GM18867 (cell line): ENCODE data around the gene ARPC2.

Experiments used
- ATAC-seq: cut with Tn5 transposase; IDR thresholded peaks from one replicate; pipeline ENCODE4 v1.9.1; 2021; ENCODE audit warnings: mild to moderate bottlenecking, moderate library complexity; ENCODE audit not compliant: unreplicated experiment

ARPC2 gene

DNA sequence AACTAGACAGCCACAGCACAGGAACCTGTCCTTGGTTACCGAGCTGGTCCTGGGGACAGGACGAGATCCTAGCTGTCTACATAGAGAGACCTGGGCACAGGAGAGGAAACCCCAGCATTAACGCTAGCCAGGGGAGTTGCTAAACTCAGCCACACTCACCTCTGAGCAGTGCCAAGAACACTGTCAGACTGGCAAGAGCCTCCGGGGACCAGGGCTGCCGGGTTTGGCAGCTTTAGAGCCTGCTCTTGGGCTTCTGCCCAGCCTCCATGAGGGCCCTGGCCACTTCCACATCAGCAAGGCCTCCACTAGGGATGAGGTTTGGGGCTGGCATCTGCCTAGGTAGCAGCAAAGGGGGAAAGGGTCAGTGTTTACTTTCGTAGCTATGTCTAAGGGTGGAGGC is 68.6 kb downstream of the ARPC2 start:
- no peak for ATAC-seq

DNA sequence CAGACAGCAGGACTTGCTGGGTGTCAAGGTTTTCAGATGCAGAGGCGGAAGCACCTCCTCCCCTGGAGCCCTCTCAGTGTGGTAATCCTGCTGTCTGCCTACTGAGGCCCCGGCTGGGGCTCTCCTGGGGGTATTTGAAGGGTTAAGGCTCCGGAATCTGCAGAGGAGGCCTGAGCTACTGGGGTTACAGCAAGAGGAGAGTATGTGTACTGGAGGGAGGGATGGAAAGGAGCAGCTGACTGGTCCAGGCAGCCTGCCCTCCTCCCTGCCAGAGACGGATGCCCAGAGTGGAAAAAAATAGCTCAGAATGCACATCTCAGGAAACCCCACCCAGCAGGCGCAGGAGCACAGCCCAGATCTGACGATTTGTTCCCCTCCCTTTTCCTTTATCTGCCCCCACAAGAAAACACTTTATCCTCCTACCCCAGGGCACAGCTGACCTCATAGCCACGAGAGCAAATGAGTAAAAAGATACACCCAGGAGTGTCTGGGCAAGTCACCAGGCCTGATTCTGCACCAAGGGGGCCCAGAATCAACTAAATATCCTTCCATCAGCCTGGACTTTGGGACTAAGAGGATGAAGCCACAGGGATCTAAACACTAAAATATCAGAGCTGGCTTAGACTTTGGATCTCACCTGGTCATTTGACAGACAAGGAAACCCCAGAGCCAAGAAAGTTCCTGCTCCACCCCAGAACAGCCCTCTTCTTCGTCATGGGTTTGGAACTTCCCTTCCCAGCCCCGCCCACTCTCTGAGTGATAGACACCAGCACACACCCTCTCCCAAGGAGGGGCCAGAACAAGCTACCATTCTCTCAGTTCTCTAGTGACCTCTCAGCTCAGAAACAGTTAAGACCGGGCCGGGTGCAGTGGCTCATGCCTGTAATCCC is 69.8 kb downstream of the ARPC2 start:
- ATAC-seq, result peak; percentile 59

DNA sequence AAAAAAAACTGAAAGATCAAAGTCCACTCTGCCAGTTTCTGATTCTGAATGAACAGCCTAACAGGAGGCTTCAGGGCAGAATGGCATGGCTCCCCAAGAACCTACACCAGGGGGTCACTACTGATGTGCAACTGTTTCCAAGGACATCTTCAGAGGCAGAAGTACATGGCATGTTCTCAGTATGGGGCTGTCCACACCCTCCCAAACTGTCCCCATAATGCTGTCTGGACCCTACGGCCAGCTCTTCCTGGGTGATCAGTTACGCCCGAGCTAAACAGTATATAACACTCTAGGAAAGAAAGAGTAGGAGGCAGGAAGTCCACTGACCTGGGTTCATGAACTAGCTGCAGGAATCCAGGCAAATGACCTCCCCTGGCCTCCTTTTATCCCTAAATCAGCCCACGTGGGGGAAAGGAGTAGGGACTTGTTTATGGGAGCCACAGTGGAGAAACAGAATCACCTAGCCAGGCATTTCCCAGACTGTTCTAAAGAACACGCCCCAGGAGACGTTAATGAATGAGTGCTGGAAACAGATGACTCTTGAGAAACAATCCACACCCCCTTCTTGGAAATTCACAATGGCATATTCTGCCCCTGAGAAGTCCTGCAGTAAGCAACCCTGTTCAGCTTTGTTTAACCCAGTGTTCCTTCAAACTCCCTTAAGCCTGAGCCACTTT is 72.8 kb downstream of the ARPC2 start:
- no peak for ATAC-seq

DNA sequence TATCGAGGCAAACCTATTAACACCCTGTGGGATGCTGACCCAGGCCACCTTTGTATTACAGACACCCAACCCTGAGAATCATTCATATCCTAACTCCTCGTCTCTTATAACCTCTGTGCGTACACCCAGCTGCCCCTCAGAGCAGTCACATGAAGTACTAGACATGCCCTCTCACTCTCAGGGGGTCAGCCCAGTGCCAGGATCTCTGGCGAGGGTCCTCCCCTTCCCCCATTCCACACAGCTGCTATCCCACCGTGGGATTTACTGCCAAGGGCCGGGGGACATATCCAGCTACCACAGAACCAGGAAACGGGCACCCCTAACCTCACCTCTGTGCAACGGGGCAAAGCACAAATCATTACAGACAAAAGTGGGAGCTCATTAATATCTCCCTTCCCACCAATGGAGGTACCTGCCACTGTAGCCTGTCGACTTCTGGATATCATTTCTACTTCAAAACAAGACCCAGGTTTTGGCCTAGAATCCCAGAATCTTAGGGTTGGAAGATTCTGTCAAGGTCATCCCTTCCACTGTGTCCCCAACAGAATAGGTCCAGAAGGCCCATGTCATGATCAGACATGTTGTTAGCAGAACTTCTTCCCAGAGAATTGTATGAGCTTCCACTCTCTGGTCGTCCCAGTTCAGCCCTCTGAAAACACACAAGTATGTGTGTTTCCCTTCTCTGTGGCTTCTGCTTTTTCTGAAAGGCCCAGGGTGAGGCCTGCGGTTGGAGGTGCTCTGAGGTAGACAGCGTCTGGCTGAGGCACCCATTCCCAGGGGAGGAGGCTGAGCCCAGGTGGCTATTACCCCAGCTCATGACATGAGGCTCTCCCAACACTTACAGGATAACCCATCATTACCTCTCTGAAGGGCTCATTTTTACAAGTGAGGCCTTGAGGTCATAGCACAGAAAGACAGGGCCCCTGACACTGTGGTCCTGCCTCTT is 73.6 kb downstream of the ARPC2 start:
- peak; percentile 51 for ATAC-seq

DNA sequence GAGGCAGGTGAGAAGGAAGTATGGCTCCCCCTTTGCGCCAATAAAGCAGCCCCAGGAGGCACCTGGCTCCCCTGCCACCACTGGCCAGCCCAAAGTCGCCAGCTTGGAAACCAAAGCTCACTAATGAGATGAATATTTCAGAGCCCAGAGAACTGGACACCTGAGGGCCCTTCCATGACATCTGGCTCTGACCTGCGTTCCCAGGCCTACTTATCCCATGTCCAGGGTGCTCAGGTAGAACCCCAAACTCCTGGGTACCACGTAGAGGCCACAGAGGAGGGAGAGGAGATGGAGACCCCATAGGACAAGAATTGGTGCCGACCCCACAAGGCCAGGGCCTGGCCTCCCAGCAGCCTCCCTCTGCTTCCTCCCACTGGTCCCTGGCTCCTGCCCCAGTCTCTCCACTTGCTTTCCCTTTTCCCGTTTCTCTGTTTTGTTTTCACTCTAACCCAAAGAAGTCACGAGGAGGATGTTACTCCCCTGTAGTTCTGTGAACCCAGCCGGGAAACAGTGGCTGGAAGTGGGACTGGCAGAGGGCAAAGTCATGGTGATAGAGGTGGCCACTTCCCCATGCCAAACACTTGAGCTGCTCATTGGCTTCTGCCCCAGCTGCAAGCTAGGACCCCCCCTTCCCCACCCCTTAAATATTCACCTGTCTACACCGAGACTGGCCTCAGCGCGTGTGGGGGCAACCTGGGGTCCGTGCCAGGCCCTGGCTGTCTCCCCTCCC is 74.5 kb downstream of the ARPC2 start:
- no peak for ATAC-seq

DNA sequence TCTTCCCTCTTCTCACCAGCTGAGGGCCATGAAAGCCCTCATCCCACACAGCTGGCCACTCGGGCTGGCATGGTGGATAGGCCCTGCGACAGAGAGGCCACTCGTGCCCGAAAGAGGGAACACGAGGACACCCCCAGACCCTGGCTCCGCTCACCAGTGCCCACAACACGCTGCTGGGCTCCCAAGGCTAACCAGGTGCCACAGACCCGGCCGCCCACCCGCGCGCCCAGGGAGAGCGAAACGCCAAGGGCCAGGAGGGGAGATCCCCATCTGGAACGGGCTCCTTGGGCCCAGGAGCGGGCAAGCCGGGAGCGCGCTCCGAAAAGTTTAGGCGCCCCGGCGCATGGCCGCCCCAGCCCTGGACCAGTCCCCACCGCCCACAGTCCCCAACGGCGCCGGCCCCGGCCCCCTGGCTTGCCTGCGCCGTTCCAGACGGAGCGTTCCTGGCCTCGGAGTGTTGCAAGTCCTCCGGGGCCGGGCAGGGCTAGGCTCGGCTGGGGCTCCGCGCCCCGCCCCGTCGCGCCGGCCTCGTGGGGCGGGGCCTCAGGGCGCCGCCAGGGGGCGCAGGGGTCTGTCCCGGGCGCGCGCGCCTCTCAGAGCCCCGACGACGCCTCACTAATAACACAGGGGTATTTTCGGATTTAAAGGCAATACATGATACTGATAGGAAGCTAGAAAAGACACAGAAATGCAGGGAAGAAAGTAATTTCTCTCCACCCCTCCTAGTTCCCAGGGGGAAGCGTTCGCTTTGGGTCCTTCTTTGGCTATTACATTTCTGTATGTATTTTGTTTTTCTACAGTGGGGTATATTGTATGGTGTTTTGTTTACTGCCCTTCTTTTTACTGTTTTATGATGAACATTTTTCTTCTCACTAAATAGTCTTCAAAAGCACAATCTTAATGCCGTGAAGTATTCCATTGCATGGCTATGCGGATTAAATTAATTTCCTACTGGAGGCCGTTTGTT is 75.3 kb downstream of the ARPC2 start, which contains the start of gene TMBIM1:
TSS of gene TMBIM1 (minus strand) at position 456 of the 967 bp plus-strand sequence. CDS start 10,362 bp downstream, outside the sequence.
- peak; percentile 78 for ATAC-seq

DNA sequence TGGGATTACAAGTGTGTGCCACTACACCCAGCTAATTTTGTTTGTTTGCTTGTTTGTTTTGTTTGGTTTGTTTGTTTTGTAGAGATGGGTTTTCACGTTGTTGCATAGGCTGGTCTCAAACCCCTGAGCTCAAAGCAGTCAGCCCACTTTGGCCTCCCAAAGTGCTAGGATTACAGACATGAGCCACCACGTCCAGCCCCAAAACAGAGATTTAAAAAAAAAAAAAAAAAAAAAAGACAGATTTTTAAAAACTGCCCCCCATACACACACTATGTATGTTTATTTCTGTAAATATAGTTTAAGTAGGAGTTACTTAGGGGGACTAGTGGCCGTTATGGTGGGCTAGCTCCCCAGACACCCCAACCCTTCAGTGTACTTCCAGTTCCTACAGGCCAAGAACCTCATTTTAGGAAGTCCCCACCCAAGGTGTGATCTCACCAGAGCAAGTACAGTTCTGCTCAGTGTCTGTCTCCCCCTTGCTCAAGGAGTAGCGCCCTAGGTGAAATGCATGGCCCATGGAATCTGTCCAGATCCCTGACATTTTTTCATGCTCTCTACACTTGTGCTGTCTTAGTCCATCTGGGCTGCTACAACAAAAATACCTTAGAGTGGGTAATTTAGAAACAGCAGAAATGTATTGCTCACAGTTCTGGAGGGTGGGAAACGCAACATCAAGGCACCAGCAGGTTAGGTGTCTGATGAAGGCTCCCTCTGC is 76.9 kb downstream of the ARPC2 start:
- ATAC-seq, result no peak

DNA sequence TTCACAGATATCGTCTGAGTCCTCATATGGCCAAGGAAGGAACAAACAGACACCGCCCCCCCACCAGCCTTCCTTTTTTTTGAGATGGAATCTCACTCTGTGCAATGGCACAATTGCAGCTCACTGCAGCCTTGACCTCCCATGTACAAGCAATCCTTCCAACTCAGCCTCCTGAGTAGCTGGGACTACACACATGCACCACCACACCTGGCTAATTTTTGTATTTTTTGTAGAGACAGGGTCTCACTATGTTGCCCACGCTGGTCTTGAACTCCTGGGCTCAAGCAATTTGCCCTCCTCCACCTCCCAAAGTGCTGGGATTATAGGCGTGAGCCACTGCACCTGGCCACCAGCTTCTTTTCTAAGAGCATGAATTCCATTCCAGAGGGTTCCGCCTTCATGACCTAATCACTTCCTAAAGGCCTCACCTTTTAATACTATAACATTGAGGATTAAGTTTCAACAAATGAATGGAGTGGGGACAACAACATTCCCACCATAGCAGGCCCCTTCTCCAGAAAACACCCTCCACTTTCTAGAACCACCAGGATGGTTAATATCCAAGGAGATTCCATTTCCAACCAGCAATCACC is 77.5 kb downstream of the ARPC2 start:
- no peak for ATAC-seq

DNA sequence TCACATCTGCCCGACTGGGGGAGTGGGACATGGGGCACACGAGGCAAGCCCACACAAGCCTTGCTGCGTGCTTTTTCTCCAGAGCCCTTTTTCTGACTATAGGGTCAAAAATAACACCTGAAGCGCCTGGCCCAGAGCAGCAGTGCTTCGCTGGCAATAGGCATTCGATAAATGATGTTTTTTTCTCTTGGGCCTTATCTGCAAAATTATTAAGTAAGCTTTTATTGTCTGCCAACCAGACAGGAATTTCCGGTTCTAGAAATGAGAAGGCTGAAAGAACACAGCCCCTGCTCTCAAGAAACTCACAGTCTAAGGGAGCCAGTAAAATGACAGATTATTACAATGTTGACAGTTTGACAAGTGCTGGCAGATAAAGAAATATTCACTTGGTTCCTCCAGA is 78.0 kb downstream of the ARPC2 start:
- no peak for ATAC-seq

DNA sequence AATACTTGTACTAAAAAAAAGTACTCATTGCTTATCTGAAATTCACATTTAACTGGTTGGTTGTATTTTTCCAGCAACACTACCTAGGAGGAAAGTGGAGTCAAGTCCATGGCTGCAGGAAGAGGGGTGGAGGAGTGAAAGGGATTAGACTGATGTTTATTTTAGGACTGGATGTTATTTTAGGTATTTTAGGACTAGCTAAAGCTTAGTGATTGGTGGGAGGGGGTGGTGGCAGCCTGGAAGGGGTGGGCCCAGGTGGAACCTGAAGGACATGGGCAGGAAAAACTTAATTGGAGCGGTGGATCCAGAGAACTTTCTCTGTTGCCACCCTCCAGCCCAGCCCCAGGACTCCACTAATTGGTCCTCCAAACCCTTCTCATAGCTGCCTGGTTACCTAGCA is 79.2 kb downstream of the ARPC2 start:
- no peak for ATAC-seq

DNA sequence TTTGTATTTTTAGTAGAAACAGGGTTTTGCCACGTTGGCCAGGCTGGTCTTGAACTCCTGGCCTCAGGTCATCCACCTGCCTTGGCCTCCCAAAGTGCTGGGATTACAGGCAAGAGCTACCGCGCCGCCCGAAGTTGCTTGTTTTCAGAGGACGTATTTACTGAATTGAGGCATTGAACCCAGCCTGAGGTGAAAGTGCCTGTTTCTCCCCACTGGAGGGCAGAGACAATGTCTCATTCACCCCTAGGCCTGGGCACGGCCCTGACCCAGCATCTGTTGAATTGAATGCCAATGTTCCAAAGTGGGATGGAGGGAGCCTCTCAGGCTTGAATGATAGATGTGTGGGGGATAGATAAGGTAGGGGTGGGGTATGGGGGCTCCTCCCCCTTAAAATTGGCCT is 79.9 kb downstream of the ARPC2 start:
- no peak for ATAC-seq

DNA sequence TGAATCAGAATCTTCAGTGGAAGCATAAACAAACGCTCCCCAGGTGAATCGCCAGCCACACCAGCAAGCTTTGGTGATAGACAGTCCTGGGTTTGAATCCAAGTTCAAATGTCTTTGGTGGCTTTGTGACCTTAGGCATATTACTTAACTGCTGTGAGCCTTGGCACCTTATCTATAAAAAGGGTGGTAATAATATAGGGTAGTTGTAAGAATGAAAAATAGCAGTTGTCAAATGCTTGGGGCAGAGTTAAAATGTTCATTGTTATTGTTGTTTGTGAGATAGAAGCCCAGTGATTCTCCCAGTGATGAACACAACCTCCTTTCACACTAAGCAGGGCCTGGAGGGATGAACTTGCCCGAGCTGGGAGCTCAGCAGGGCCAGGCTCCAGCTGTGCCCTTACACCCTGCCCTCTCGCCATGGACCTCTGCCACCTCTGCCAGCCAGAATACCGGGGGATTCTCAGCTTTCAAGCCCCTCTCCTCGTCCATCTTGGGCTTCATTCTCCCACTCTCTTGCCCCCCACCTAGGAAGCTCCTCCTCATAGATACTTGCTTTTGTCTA is 81.4 kb downstream of the ARPC2 start:
- no peak for ATAC-seq

DNA sequence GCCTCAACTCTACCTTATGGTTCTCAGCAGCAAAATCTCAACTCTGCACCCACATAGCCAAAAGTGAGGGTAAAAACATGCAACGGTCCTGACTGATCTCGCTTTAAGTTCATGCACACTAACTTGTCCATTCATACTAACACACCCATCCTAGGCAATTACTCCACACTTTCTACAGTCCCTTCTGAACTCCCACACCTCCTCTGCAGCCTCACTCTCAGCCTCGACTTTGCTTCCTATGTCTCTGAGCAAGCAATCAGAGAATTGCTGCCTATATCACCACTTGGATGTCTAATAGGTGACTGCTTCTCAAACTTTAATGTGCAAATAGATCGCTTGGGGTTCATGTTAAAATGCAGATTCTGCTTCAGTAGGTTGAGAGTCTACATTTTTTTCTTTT is 83.2 kb downstream of the ARPC2 start:
- ATAC-seq, result no peak

DNA sequence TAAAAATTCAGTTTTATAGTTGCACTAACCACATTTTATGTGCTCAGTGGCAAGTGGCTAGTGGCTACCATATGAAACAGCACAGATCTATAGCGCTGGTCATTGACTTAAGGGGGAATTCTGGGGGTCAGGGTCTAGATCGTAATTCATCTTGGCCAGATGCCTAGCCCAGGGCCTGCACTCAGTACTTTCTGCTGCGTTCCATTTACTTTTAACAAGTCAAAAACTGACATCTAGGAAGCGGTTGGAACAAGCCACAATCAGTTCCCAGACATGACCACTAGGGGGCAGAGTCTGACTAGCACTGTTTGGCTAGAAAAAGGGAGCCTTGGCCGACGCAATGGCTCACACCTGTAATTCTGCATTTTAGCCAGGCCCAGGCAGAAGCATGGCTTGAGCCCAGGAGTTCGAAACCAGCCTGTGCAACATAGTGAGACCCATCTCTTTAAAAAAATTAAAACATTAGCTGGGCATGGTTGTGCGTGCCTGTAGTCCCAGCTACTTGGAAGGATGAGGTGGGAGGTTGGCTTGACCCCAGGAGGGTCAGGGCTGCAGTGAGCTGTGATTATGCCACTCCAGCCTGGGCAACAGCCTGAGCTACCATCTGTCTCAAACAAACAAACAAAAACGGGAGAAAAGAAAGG is 84.3 kb downstream of the ARPC2 start:
- ATAC-seq, result peak; percentile 76
